GM12878 (cell line): Measurements from ENCODE around the gene VTA1. TPM values are rescaled to one million over a fixed set of nuclear protein-coding genes. Genes with fewer than 3 reads are reported as not detected.
A peak's percentile ranks its signal among the peaks of the same experiment; 100 is the strongest.

Source experiments
- CBFB ChIP-seq: IDR thresholded peaks from 2 replicates; pipeline ENCODE4 v1.6.1; 2016; ENCODE audit warnings: antibody characterized with exemption, low read depth
- CREM ChIP-seq: IDR thresholded peaks from 2 replicates; pipeline ENCODE4 v1.6.1; 2014; ENCODE audit warnings: antibody characterized with exemption, low read depth
- ELK1 ChIP-seq: IDR thresholded peaks from 2 replicates; pipeline ENCODE4 v1.6.1; 2012; ENCODE audit warnings: low read depth, low read length, improper control_type of control experiment
- EP300 ChIP-seq, 2 experiments: fragments of 150-350 bp in 1 of 2; IDR thresholded peaks; 2 replicates each; pipeline ENCODE4 v1.6.1; 2011 to 2012; ENCODE audit warnings: low read depth in 2 of 2, low read length in 2 of 2, borderline replicate concordance in 1 of 2, improper control_type of control experiment in 1 of 2, inconsistent platforms in 1 of 2; ENCODE audit not compliant: control insufficient read depth in 1 of 2
- ESRRA ChIP-seq: IDR thresholded peaks from 2 replicates; pipeline ENCODE4 v1.6.1; 2012; ENCODE audit warnings: mild to moderate bottlenecking, low read length, improper control_type of control experiment
- KAT2A ChIP-seq: conservative IDR thresholded peaks from 2 replicates; pipeline ENCODE4 v1.6.1; 2011; ENCODE audit warnings: low read depth, low read length; ENCODE audit not compliant: control insufficient read depth
- MTA2 ChIP-seq: fragments of 450-650 bp; IDR thresholded peaks from 2 replicates; pipeline ENCODE4 v1.6.1; 2016; ENCODE audit warnings: low read depth, mild to moderate bottlenecking, moderate library complexity
- POLR2A ChIP-seq: IDR thresholded peaks from 2 replicates; pipeline ENCODE4 v1.6.1; 2011; ENCODE audit warnings: low read depth, mild to moderate bottlenecking, low read length
- POLR2AphosphoS2 ChIP-seq: IDR thresholded peaks from 2 replicates; pipeline ENCODE4 v1.6.1; 2011; ENCODE audit warnings: low read depth, mild to moderate bottlenecking, low read length, improper control_type of control experiment, moderate library complexity
- RCOR1 ChIP-seq: conservative IDR thresholded peaks from 2 replicates; pipeline ENCODE4 v1.6.1; 2012; ENCODE audit warnings: low read depth, low read length, improper control_type of control experiment
- SMAD1 ChIP-seq: fragments of 450-650 bp; IDR thresholded peaks from 2 replicates; pipeline ENCODE4 v1.6.1; 2018; ENCODE audit warnings: mild to moderate bottlenecking, low read depth; ENCODE audit not compliant: partially characterized antibody
- STAT1 ChIP-seq: fragments of 450-650 bp; conservative IDR thresholded peaks from 2 replicates; pipeline ENCODE4 v1.6.1; 2014; ENCODE audit warnings: antibody characterized with exemption, mild to moderate bottlenecking
- YY1 ChIP-seq: IDR thresholded peaks from 2 replicates; pipeline ENCODE4 v1.6.1; 2011; ENCODE audit warnings: low read depth, mild to moderate bottlenecking, low read length
- ZNF207 ChIP-seq: fragments of 450-650 bp; IDR thresholded peaks from 2 replicates; pipeline ENCODE4 v1.6.1; 2014; ENCODE audit warnings: antibody characterized with exemption, mild to moderate bottlenecking, borderline replicate concordance
- ZNF384 ChIP-seq: IDR thresholded peaks from 2 replicates; pipeline ENCODE4 v1.6.1; 2012; ENCODE audit warnings: low read depth, mild to moderate bottlenecking, low read length, improper control_type of control experiment, borderline replicate concordance
- polyA plus RNA-seq, 11 experiments: library from polyadenylated mRNA; depleted of rRNA in 4 of 11; unstranded in 6 of 11; stranded (reverse) in 5 of 11; fragments of >200 nt; fragmentation: Nextera tagmentation in 4 of 11; fragmentation: Illumina TruSeq in 1 of 11; extraction: Ambion mirVana in 4 of 11; extraction: Trizol in 1 of 11; gene quantifications; 1 replicate in 1 of 11; 2 replicates in 10 of 11; pipeline versions ENCODE4 v1.2.1 to v1.2.3, GENCODE V29; 2011 to 2016; ENCODE audit warnings: inconsistent platforms in 2 of 11, missing spikeins in 2 of 11, low read depth in 1 of 11
- total RNA-seq, 4 experiments: library from RNA; depleted of rRNA in 3 of 4; stranded (reverse); fragments of >200 nt in 3 of 4; fragmentation: Illumina TruSeq in 1 of 4; extraction: Trizol in 1 of 4; gene quantifications; 2 replicates each; pipeline versions ENCODE4 v1.2.1 to v1.2.3, GENCODE V29; 2013 to 2021
- TF ChIP-seq, protein P1 (sequence below), 3 experiments: IDR thresholded peaks in 2 of 3; conservative IDR thresholded peaks in 1 of 3; 2 replicates each; pipeline ENCODE4 v1.5.1; 2011; ENCODE audit warnings: low read depth in 3 of 3, low read length in 3 of 3, mild to moderate bottlenecking in 3 of 3, control low read depth in 2 of 3, moderate library complexity in 2 of 3, inconsistent platforms in 1 of 3, mixed read lengths in 1 of 3; ENCODE audit not compliant: control insufficient read depth in 2 of 3, insufficient read depth in 1 of 3; ENCODE audit errors: extremely low read depth in 1 of 3
- TF ChIP-seq, protein P2 (sequence below): fragments of 450-650 bp; conservative IDR thresholded peaks from 2 replicates; pipeline ENCODE4 v1.6.1; 2017; ENCODE audit warnings: mild to moderate bottlenecking, moderate library complexity
- TF ChIP-seq, protein P3 (sequence below): fragments of 450-650 bp; IDR thresholded peaks from 2 replicates; pipeline ENCODE4 v1.6.1; 2017; ENCODE audit warnings: mild to moderate bottlenecking, moderate library complexity

The VTA1 gene
- total and polyA plus RNA-seq, 10 of the 15 experiments (the other 5 are each of a cell fraction or from before 2014, with no cell fraction given) = 48.3 to 126 (median 90.7) TPM

- TF ChIP-seq CBFB = peak; percentile 96
- TF ChIP-seq, protein P1, sequence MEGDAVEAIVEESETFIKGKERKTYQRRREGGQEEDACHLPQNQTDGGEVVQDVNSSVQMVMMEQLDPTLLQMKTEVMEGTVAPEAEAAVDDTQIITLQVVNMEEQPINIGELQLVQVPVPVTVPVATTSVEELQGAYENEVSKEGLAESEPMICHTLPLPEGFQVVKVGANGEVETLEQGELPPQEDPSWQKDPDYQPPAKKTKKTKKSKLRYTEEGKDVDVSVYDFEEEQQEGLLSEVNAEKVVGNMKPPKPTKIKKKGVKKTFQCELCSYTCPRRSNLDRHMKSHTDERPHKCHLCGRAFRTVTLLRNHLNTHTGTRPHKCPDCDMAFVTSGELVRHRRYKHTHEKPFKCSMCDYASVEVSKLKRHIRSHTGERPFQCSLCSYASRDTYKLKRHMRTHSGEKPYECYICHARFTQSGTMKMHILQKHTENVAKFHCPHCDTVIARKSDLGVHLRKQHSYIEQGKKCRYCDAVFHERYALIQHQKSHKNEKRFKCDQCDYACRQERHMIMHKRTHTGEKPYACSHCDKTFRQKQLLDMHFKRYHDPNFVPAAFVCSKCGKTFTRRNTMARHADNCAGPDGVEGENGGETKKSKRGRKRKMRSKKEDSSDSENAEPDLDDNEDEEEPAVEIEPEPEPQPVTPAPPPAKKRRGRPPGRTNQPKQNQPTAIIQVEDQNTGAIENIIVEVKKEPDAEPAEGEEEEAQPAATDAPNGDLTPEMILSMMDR (IDR thresholded peaks at IDR 0.05 in 2 of 3, conservative IDR thresholded peaks at IDR 0.05 in 1 of 3; ENCODE audit: control insufficient read depth in 2 of 3, extremely low read depth in 1 of 3, insufficient read depth in 1 of 3, low read depth in 3 of 3, low read length in 3 of 3) = peak; percentile 82 to 96 (median 92); a peak in 5 of 6 replicates
- TF ChIP-seq POLR2A = peak; percentile 94
- peak; percentile 39; the same call in 1 of the 2 replicates for TF ChIP-seq MTA2
- TF ChIP-seq ELK1 = peak; percentile 83
- no peak for TF ChIP-seq KAT2A
- peak; percentile 80 for TF ChIP-seq CREM
- peak; percentile 85; the same call in 1 of the 2 replicates for TF ChIP-seq ZNF207
- peak; percentile 95 for TF ChIP-seq YY1
- peak; percentile 89 for TF ChIP-seq POLR2AphosphoS2
- peak; percentile 40; the same call in 1 of the 2 replicates for TF ChIP-seq ESRRA
- TF ChIP-seq SMAD1 = no peak
- peak; percentile 24; the same call in 1 of the 2 replicates for TF ChIP-seq STAT1
- TF ChIP-seq, protein P2, sequence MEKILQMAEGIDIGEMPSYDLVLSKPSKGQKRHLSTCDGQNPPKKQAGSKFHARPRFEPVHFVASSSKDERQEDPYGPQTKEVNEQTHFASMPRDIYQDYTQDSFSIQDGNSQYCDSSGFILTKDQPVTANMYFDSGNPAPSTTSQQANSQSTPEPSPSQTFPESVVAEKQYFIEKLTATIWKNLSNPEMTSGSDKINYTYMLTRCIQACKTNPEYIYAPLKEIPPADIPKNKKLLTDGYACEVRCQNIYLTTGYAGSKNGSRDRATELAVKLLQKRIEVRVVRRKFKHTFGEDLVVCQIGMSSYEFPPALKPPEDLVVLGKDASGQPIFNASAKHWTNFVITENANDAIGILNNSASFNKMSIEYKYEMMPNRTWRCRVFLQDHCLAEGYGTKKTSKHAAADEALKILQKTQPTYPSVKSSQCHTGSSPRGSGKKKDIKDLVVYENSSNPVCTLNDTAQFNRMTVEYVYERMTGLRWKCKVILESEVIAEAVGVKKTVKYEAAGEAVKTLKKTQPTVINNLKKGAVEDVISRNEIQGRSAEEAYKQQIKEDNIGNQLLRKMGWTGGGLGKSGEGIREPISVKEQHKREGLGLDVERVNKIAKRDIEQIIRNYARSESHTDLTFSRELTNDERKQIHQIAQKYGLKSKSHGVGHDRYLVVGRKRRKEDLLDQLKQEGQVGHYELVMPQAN = peak; percentile 95
- no peak for TF ChIP-seq EP300 (IDR thresholded peaks at IDR 0.05; ENCODE audit: borderline replicate concordance in 1 of 2, control insufficient read depth in 1 of 2, low read depth in 2 of 2, low read length in 2 of 2)
- 0 out of 2 replicates have a peak, but pooled peaks have one; percentile 52 for TF ChIP-seq RCOR1
- TF ChIP-seq ZNF384 = no peak
- TF ChIP-seq, protein P3, sequence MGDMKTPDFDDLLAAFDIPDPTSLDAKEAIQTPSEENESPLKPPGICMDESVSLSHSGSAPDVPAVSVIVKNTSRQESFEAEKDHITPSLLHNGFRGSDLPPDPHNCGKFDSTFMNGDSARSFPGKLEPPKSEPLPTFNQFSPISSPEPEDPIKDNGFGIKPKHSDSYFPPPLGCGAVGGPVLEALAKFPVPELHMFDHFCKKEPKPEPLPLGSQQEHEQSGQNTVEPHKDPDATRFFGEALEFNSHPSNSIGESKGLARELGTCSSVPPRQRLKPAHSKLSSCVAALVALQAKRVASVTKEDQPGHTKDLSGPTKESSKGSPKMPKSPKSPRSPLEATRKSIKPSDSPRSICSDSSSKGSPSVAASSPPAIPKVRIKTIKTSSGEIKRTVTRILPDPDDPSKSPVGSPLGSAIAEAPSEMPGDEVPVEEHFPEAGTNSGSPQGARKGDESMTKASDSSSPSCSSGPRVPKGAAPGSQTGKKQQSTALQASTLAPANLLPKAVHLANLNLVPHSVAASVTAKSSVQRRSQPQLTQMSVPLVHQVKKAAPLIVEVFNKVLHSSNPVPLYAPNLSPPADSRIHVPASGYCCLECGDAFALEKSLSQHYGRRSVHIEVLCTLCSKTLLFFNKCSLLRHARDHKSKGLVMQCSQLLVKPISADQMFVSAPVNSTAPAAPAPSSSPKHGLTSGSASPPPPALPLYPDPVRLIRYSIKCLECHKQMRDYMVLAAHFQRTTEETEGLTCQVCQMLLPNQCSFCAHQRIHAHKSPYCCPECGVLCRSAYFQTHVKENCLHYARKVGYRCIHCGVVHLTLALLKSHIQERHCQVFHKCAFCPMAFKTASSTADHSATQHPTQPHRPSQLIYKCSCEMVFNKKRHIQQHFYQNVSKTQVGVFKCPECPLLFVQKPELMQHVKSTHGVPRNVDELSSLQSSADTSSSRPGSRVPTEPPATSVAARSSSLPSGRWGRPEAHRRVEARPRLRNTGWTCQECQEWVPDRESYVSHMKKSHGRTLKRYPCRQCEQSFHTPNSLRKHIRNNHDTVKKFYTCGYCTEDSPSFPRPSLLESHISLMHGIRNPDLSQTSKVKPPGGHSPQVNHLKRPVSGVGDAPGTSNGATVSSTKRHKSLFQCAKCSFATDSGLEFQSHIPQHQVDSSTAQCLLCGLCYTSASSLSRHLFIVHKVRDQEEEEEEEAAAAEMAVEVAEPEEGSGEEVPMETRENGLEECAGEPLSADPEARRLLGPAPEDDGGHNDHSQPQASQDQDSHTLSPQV = peak; percentile 21; the same call in 1 of the 2 replicates
Observed at GRCh38 chr6:142146828-142147662, at the start of gene VTA1, which contains the start of gene NMBR (continued).
